Progenitor cell of endocrine pancreas (in vitro differentiated cells): ENCODE measurements around the gene LRRC59. TPM values are rescaled to one million over a fixed set of nuclear protein-coding genes. Genes with fewer than 3 reads are reported as not detected.

Experiments used
- DNase-seq: peaks from one replicate; pipeline ENCODE4 v3.0.0; 2021; ENCODE audit warnings: low spot score; ENCODE audit not compliant: unreplicated experiment
- H3K27ac Mint-ChIP-seq: 2 replicates; pipeline ENCODE4 v1.8.0; 2021; ENCODE audit warnings: mild to moderate bottlenecking, moderate library complexity, mixed read lengths
- H3K27me3 Mint-ChIP-seq: 2 replicates; pipeline ENCODE4 v1.8.0; 2021; ENCODE audit warnings: mixed read lengths
- H3K36me3 Mint-ChIP-seq: 2 replicates; pipeline ENCODE4 v1.8.0; 2022; ENCODE audit warnings: mixed read lengths; ENCODE audit not compliant: insufficient read depth
- H3K4me1 Mint-ChIP-seq: 2 replicates; pipeline ENCODE4 v1.8.0; 2021; ENCODE audit warnings: low read depth, mixed read lengths
- H3K4me3 Mint-ChIP-seq: 2 replicates; pipeline ENCODE4 v1.8.0; 2021; ENCODE audit warnings: low read depth, mild to moderate bottlenecking, moderate library complexity, mixed read lengths
- H3K9me3 Mint-ChIP-seq: 2 replicates; pipeline ENCODE4 v1.8.0; 2021; ENCODE audit warnings: low read depth, mixed read lengths
- CTCF ChIP-seq: fragments of 200-600 bp; sonication (generic); IDR thresholded peaks from one replicate; pipeline ENCODE4 v1.5.0; 2021; ENCODE audit warnings: antibody characterized with exemption, mild to moderate bottlenecking; ENCODE audit not compliant: unreplicated experiment
- total RNA-seq: library from RNA; stranded (reverse); gene quantifications from 2 replicates; pipeline ENCODE4 v1.2.1, GENCODE V29; 2021

LRRC59 gene
- total RNA-seq, 1 donor from 2014 or later = 55.2 TPM

- Mint-ChIP-seq H3K36me3 (peaks cover 4% of the 10 kb centered on the region), H3K27me3 (no peaks in the 10 kb centered on the region), H3K4me3 (no peak overlapping the region), H3K27ac (no peak overlapping the region), H3K4me1 (peaks cover 17% of the 10 kb centered on the region), H3K9me3 (no peaks in the 10 kb centered on the region)
- TF ChIP-seq CTCF = no peak
- DNase-seq = no peak
Observed at GRCh38 chr17:50362661-50363060, 34.7 kb downstream of the LRRC59 start.

- Mint-ChIP-seq H3K27me3 (no peaks in the 10 kb centered on the region), H3K27ac (peak overlapping the region; percentile 82), H3K4me1 (peaks cover 17% of the 10 kb centered on the region), H3K36me3 (peaks cover 4% of the 10 kb centered on the region), H3K9me3 (no peaks in the 10 kb centered on the region), H3K4me3 (no peak overlapping the region)
- peak; percentile 75 for TF ChIP-seq CTCF
- no peak for DNase-seq
Observed at GRCh38 chr17:50361561-50362480, 35.5 kb downstream of the LRRC59 start.

- TF ChIP-seq CTCF = no peak
- no peak for DNase-seq
- H3K9me3 Mint-ChIP-seq = no peaks in the 10 kb centered on the region
- H3K27ac Mint-ChIP-seq = no peak overlapping the region
- peaks cover 17% of the 10 kb centered on the region for H3K4me1 Mint-ChIP-seq
- no peaks in the 10 kb centered on the region for H3K27me3 Mint-ChIP-seq
- no peak overlapping the region for H3K4me3 Mint-ChIP-seq
- H3K36me3 Mint-ChIP-seq = peaks cover 2% of the 10 kb centered on the region
Observed at GRCh38 chr17:50360486-50361115, 36.7 kb downstream of the LRRC59 start.

- no peak overlapping the region for H3K27ac Mint-ChIP-seq
- no peaks in the 10 kb centered on the region for H3K9me3 Mint-ChIP-seq
- no peak overlapping the region for H3K4me3 Mint-ChIP-seq
- no peak for DNase-seq
- H3K27me3 Mint-ChIP-seq = no peaks in the 10 kb centered on the region
- H3K4me1 Mint-ChIP-seq = peaks cover 17% of the 10 kb centered on the region
- TF ChIP-seq CTCF = no peak
- peaks cover 3% of the 10 kb centered on the region for H3K36me3 Mint-ChIP-seq
Observed at GRCh38 chr17:50359998-50360461, 37.3 kb downstream of the LRRC59 start.

GRCh38 chr17:50359005-50359699 lies 38.2 kb downstream of the LRRC59 start:
- Mint-ChIP-seq H3K36me3 (peaks cover 5% of the 10 kb centered on the region), H3K9me3 (no peaks in the 10 kb centered on the region), H3K27me3 (no peaks in the 10 kb centered on the region), H3K4me3 (no peak overlapping the region), H3K27ac (no peak overlapping the region), H3K4me1 (peaks cover 14% of the 10 kb centered on the region)
- DNase-seq = no peak
- TF ChIP-seq CTCF = no peak
